HG02938 (cell line): ENCODE data around the gene ATG2A.

Source experiments
- ATAC-seq: cut with Tn5 transposase; IDR thresholded peaks from one replicate; pipeline ENCODE4 v1.9.1; 2021; ENCODE audit warnings: mild to moderate bottlenecking, moderate library complexity; ENCODE audit not compliant: unreplicated experiment

Gene ATG2A

DNA sequence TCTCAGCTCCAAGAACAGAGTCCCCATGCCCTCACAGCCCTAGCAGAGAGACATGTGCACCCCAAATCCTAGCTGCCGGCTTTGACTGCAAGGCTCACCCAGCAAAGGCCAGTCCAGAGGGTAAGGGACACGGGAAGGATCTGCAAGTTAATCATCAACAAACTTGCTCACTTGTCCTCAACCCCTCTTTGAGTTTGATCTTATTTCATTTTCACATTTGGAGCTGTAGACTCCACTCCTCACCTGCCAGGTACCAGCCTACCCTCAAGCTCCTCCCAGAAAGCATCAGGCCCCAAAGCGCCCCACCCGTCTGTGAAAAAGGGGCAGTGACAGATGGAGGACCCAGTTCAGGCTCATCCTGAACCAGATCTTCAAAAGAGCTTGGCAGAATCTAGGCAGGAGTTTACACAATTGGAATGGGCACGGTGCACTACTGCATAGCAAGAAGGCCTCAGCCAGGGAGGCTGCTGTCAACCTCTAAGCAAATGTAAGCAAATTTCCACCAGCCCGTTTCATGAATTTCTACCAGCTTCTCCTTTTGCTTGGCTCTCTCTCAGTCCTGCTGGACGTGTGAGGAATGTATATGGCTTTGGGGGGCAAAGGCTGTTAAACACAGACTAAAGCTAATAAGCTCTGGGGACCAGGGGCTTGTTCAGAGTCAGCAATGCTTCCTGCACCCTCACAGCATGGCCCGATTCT lies 44.1 kb downstream of the ATG2A start:
- no peak for ATAC-seq

DNA sequence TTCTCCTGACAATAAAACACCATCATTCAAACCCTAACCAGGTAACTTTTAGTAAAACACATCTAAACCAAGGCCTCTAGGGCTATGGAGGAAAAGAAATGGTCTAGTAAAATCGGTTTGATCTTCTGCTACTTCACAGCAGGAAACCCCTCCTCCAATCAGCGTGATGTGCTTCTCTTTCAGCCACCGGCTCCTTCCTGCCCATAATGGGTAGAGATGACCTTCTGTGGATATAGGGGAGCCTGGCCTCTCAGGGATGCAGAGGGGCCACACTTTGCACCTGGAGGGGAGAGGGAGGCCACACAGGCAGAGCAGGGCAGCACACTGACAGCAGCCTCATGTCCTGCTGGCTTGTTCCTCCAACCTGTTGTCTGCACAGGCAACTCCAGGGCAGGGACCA lies 45.5 kb downstream of the ATG2A start:
- no peak for ATAC-seq

DNA sequence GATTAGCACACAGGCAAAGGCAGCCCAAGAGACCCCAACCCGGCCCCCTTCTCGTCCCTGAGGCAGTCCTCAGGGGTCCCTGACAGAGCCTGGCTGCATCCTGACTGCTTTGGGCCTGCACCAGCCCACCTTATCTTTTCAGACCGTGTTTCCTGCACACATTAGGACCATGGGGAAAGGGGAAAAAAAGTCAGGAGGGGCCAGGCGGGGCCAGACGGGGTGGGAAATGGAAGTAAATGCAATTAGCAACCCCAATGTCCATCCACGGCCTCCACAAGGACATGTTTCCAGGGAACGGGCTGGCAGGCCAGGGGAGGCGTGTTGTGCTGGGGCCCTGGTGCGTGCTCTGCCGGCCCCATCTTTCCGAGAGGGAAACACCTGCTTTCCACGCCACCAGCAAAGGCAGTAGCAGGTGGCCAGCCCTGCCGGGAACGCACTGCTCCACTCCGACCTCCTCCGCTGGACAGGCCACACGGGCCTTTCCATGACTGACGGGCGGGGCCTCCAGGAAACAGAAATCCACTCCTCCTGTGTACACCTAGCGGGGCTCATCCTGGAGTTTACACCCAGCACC lies 46.0 kb downstream of the ATG2A start:
- no peak for ATAC-seq

DNA sequence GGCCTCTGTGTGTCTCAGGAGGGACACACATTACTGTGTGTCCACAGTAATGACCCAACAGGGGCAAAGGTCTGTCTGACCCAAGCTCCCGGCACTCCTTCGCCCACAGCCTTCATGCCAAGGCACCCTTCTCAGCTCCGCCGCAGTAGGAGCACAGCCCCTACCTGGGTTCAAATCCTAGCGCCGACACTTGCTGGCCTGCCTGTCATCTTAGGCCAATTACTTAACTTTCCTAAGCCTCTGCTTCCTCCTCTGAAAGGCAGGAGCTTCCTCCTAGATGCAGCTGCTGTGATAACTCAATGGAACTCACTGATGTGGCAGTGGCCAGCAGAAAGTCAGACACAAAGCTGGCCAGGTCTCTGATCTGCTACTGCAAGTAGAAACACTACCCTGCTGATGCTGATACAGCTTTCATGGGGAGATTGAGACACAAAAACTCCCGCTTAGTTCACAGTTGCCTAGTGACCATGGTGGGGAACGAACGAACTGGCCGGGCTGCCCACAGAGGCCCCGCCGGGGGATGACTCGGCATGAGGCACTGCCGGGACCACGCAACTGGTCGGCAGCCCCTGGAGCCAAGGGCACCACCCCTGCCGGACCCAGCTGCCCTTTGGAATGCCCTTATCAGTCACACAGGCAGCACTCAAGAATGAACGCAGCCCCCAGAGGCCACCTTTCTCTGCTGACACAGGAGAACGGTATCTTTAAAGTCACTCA lies 46.7 kb downstream of the ATG2A start:
- ATAC-seq: no peak

DNA sequence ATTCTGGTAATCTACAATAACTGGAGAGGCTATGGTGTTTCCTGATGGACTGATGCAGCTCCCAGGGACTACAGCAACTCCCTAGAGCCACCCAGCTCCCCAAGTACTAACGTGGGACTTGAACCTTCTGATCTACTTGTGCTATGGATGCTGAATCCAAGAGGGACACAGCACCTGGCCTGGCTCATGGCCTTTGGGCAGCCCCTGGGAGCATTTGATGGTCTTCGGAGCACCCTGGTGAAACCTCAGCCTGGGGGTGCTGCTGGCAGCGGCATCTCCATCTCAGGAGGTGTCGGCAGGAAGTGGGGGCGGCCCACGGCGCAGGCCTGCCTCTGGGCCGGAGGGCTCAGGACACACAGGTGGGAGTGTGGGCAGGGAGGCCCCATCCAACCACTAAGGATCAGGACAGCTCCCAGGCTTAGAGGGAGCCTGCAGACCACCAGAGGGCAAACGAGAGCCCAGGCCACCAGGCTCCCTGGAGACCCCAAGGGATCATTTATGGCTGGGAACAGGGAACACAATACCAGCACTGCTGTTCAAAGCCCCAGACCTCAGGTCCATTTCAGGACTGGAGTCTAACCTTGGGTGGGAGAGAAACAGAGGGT lies 47.3 kb downstream of the ATG2A start:
- ATAC-seq: no peak

DNA sequence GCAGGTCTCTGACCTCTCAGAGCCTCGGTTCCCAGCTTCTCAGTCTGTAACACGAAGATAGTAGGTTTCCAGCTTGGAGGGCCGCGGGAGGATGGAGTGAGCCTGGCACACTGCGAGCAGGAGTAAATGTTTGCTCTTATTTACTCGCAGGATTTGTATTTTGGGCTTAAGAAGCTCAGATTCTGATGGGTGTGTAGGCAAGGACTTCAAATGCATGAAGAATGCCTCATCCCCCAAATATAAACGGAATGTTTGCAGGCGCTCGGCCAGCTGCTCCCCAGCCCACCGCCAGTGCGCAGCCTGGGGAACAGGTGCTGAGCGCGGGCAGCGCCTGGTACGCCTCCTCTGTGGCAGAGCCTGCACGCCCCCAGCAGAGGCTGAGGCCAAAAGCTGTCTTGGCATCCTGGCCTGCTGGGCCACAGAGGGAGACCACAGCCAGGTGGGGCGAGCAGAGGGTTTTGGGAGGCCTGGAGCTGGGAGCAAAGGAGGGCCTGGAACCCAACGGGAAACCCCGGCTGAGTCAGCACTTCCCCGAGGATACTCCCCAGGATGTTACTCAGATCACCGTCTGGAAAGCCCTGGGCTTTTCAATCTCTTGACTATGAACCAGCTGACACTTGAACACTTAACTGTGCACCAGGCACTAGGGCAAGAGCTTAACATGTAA lies 48.0 kb downstream of the ATG2A start:
- ATAC-seq: no peak

DNA sequence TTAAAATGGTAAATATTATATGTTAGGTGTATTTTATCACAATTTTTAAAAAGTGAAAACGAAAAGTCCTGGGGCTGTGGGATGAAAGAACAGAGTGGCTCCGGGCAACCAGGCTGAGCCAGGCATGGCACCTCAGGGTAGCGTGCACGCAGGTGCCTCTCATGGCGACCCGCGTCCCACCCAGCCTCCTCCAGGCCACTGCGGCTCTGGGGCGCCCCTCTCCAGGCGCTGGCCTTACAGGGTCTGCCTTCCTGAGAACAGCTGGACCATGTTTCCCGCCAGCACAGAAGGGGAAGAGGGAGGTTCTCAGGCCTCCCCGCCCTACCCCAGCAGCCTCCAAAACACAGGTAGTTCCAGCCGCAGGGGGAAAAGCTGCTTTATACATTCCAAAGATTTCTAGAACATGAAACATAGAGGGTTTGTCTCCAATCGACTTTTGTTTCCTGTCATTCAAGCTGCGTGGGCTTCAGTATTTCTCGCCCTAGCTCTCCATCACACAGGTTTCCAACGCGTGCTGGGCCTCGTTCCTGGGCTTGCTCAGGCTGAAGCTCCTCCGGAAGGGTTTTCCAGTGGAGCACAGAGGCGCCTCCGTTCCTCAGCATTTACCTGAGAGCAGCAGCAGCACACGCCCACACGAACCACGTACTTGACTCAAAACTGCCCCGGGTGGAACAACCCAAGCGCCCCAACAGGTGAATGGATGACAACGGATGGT lies 49.1 kb downstream of the ATG2A start:
- ATAC-seq: no peak

DNA sequence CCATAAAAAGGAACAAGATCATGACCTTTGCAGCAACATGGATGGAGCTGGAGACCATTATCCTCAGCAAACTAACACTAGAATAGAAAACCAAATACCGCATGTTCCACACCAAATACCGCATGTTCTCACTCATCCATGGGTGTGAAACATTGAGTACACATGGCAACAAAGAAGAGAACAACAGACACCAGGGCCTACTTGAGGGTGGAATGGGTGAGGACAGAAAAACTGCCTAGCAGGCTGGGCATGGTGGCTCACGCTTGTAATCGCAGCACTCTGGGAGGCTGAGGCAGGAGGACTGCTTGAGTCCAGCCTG lies 50.9 kb downstream of the ATG2A start:
- no peak for ATAC-seq

DNA sequence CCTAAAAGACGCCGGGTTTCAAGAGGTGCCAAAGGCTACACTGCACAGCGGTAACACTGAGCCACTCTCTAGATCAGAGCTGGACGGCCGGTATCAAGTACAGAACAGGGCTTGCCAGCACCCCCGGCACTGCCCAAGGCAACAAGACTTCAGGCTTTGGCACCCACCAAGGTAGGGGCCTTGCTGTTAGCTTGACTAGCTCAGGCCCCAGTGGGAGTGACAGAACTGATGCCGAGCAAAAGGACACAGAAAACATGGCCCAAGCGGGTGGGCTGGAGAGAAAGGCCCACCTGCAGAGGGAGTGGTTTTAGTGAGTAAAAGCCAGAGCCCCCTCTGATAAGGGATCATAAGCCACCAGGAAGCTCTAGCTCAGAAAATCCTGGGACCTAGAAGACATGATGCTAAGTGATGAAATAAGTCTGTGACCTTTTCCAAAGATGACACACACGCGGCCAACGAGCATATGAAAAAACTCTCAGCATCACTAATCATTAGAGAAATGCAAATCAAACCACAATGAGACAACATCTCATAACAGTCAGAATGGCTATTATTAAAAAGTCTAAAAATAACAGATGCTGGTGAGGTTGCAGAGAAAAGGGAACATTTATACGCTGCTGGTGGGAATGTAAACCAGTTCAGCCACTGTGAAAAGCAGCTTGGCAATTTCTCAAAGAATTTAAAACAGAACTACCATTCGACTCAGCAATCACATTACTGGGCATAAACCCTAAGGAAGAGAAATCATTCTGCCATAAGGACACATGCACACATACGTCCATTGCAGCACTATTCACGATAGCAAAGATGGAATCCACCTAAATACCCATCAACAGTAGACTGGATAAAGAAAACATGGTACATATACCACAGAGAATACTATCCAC lies 51.5 kb downstream of the ATG2A start:
- no peak for ATAC-seq

DNA sequence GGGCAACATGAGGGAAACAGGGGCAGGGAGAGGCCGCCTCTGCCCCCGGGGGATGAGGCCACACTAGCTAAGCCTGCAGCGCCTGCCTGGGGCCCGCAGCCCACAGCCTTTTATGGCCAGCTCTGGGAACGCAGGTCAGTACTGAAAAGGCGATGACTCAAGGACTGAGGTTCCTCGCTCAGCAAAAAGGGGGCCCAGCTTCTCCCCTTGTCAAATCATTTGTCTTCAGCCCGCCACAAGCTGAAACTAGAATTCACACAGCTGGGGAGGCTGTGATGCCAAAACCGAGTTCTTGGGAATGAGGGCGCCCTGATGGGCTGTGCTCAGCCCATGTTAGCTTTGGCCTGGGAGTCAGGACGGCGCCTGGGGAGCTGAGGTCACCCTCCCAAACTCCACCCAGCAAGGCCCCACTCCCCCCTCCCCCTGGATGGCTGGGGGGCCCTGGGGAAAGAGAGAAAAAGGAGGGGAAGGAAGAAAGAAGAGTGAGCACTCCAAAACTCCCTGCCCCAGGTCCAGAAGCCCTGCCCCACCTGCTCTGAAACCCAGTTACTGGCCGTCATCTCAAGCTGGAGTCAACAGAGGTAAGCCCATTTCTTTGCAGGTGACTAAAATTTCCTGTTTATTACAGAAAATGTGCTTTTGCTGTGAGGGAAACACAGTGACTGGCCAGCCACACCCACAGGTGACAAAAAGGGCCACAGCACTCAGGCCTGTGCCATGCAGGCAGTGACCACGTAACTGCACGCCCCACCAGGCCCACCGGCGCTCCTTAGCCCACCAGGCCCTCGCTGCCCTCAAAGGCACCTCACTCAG lies 52.3 kb downstream of the ATG2A start:
- ATAC-seq: no peak

DNA sequence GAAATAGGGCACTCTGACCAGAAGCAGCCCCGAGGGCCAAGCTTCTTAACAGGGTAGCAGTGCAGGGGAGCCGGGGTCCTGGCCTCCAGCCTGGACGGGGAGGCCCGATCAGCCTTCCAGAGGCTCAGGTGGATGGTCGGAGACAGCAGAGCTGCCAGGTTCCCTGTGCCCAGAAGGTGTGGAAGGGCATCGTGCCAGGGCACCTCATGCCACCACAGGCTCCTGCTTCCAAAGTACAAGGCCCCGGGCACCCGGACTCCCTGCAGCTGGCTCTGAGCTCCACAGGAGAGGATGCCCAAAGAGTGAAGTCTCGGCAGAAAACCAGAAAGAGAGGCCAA lies 52.9 kb downstream of the ATG2A start:
- no peak for ATAC-seq

DNA sequence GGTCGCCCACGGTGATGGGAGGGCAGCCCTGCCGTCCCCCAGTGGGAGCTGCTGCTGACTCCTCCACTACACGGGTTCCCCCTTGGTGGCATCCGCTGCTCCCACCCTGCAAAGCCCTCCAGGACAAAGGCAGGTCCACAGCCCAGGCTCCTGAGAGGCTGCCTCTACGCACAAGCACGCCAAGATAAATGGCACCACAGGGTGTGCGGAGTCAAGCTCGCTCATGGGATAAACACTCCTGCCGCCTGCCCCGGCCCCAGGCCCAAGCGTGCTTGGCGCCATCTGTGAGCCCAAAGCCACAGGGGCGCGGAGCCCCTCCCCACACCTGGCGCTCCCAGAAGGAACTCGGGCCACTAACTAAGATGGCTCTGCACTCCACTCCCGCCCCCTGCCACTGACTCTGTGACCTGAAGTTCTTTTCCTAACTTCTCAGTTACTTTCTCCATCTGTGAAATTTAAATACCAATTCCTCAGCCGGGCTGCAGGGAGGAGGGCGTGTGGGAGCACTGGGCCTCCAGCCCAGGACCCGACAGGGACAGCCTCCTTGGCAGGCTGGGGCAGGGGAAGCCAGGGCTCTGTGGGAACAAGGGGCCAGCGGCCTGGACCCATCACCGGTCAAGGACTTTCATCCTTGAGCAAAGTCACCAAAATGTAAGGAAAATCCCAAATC lies 53.5 kb downstream of the ATG2A start:
- ATAC-seq: no peak

DNA sequence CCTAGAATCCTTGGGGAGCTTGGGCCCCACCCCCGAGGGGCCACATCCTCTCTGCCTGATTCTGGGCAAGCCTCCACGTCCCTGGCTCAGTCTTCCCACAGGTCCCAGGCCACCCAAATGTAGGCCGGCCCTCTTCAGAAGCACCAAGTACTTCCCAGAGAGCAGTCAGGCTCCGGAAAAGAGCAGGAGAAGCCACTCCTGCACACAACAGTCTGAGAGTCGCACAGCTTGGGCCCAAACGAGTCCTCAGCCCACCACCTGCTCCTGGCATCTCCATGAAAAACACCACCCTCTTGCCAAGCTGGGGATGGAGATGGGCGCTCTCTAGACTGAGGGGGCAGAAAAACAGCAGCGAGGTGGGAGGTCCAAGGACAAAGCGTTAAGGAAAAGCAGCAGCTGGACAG lies 54.0 kb downstream of the ATG2A start:
- no peak for ATAC-seq

DNA sequence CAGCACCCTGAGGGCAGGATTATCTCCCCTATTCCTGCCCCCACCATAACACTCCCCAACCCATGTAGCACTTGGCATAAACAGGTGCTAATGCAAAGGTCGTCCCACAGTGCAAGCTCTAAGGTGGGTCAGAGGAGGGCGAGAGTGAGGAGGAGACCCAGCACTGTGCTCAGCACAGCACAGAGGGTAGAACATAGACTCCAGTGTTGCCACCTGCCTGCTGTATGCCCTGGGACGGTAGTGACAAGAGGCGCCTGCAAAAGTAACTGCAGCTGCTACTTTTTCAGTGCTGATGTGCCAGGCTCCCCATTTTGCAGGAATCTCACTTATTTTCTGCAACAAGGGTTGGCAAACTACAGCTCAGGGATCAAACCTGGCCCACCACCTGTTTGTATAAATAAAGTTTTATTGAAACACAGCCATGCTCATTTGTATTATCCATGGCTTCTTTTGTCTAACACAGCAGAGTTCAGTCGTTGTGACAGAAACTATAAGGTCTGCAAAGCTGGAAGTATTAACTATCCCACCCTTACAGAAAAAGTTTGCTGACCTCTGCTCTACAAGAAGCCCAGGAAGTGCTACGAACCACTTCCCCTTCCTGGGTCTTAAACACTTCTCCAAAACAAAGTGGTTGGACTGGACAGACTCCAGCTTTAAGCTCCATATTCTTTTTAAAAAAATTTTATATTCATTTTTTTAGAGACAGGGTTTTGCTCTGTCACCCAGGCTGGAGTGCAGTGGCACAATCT lies 55.6 kb downstream of the ATG2A start:
- ATAC-seq: no peak

DNA sequence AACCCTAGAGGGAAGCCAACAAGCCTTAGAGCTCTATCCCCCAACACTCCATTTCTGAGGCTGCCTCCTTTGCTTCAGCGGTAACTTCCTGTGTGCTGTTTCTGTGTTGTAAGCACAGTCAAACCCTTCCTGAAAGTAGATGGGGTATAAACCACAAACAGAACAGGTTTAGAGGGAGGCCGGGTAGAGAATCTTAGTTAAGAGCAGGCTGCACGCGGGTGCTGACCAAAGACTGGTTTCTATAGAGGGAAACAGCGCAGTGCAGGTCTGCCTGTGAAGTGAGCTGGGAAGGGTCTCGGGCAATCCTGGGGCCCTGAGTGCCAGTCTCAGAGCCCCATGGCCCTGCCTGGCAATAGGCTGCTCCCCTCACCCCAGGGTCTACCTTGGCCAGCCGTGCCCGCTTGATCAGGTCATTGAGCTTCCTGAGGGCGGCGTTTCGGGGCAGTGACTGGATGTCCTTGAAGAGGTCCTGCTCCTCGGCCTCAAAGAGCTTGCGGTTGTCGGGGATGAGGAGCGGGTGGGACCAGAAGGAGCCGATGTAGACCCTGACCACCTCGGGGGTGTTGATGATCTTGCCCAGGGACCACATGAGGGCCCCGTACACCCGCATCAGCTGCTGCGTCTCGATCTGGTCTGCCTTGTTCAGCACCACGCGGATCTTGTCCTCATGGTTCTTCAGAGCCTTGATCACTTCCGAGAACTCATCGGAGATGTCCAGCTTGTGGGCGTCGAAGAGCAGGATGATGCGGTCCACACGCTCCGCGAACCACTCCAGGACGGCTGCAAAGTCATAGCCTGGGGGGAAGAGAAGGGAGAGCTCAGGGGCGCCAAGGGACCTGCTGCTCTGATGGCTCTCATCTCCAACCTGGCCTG lies 57.2 kb downstream of the ATG2A start:
- ATAC-seq: peak; percentile 83

DNA sequence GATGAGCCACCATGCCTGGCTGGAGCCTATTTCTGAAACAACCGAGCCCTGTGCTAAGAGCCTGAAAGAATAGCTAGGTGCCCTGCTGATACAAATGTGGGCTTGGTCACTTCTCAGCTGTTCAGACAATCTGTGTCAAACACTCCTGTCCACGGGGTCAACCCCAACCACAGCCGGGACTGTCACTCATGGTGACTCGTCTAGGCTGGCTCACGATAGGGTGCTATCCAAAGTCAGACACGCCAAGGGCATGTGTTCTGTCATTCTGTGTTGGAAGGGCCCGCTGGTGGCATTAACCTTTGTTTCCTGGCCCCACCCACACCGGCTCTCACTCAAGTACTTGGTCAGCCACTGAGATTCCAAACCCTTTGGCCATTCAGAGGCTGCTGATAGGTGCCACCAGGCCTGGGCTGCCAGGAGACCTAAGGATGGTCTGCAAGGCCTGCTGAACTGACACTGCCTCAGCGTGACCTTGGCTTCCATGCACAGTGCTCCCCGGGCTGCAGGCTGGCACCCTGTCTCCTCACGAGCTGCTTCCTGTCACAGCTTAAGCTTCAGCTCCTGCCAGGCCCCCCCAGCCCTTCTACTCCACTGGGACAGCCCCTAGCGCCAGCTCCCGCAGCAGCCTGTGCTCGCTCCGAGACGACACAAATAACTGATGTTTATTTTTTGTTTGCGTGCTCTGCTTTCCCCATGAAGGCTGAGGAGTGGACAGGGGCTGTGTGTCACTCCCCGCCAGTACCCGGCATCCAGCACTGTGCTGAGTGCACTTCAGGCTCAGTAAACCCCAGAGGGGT lies 58.3 kb downstream of the ATG2A start:
- no peak for ATAC-seq
